ENCODE results near the gene CMTM4.
"Not testable (repeated sequence)": the region's sequence is repeated elsewhere in the genome, so short reads cannot be mapped to it uniquely, and the experiment has no call there.

Gene CMTM4

DNA sequence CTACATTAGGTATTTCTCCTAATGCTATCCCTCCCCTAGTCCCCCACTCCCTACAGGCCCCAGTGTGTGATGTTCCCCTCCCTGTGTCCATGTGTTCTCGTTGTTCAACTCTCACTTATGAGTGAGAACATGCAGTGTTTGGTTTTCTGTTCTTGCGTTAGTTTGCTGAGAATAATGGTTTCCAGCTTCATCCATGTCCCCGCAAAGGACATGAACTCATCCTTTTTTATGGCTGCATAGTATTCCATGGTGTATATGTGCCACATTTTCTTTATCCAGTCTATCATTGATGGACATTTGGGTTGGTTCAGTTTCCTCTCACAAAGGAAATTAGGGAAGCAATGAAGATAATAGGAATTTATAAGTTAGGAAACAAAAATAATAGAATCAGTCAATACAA is 129.3 kb downstream of the CMTM4 start:
- not testable (repeated sequence) for H3K9me3 Mint-ChIP-seq; DNase-seq (ENCODE audit: low spot score in 2 of 2); H3K4me3 Mint-ChIP-seq; H3K27me3 Mint-ChIP-seq; ATAC-seq (ENCODE audit: low read depth); H3K27ac Mint-ChIP-seq; H3K4me1 Mint-ChIP-seq
- H3K36me3 Mint-ChIP-seq = peaks cover 13% of the 10 kb centered on the region

DNA sequence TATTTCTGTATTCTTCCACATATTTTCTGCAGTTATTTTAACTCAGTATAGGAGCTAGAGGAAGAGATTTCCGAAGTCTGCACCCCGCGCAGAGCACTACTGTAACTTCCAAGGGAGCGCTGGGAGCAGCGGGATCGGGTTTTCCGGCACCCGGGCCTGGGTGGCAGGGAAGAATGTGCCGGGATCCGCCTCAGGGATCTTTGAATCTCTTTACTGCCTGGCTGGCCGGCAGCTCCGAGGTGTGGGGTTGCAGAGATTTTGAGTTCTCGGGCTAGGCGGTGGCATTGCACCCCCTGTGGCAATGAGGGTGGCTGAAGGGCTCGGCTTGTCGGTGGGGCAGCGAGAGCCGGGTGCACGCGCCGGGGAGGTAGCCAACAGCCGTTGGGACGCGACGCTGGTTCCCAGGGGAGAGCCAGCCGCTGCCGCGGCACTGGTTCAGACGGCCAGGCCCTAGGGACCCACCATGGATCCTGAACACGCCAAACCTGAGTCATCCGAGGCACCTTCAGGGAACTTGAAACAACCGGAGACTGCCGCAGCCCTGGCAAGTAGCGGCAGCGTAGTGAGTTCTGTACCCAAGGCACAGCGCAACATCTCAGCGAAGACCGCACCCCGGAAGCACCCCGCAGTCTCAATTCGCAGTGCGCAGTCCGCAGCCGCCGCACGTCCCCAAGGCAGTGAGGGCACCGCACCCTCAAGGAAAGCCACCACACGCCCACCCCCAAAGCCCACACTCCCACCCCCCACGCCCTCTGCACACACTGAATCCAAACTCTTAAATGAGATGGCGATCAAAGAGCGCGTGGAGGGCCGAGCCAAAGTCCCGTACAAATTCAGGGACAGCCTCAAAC is 130.3 kb downstream of the CMTM4 start, which contains the start of gene CMTM1:
CMTM1 (plus strand) TSS at position 389 of the 851 bp plus-strand sequence; CDS start at position 464, 75 bp downstream.
- Mint-ChIP-seq H3K9me3 (no peaks in the 10 kb centered on the region), H3K4me3 (no peak within 1 kb of the TSS), H3K27me3 (no peaks in the 10 kb centered on the region), H3K4me1 (peaks cover 10% of the 10 kb centered on the region), H3K27ac (no peak within 1 kb of the TSS), H3K36me3 (peaks cover 14% of the 10 kb centered on the region)
- DNase-seq (ENCODE audit: low spot score in 2 of 2) (no peak), ATAC-seq (ENCODE audit: low read depth) (no peak)
